ENCODE results near the gene SPINK13. TPM values are rescaled to one million over a fixed set of nuclear protein-coding genes. Genes with fewer than 3 reads are reported as not detected.

Gene SPINK13
- total and polyA plus RNA-seq, 2 donors (not counting 1 experiment from before 2014, with no cell fraction given): not detected

GRCh38 chr5:148333262-148333849 is 64.8 kb downstream of the SPINK13 start:
- Histone ChIP-seq H3K9ac (ENCODE audit: insufficient read depth, low read length) (no peak overlapping the region), H3K4me1 (ENCODE audit: control insufficient read depth, extremely low read depth, insufficient read depth, low read length) (no peaks in the 10 kb centered on the region), H3K36me3 (ENCODE audit: control insufficient read depth, insufficient read depth, low read length) (no peaks in the 10 kb centered on the region), H4K20me1 (ENCODE audit: control insufficient read depth, extremely low read depth, insufficient read depth, low read length) (no peaks in the 10 kb centered on the region), H3K27ac (ENCODE audit: insufficient read depth, low read length) (no peak overlapping the region), H3K79me2 (ENCODE audit: control insufficient read depth, insufficient read depth, low read length) (no peaks in the 10 kb centered on the region), H2AFZ (ENCODE audit: low read length) (no peak overlapping the region), H3K9me3 (ENCODE audit: control insufficient read depth, insufficient read depth, low read depth, low read length) (no peaks in the 10 kb centered on the region), H3K27me3 (ENCODE audit: control insufficient read depth, insufficient read depth, low read length) (no peaks in the 10 kb centered on the region), H3K4me2 (ENCODE audit: extremely low read depth, insufficient read depth, low read length) (no peak overlapping the region), H3K4me3 (replicated peaks in 1 of 4; ENCODE audit: control extremely low read depth in 1 of 4, insufficient read depth in 1 of 4, low read depth in 3 of 4, low read length in 4 of 4) (no peak overlapping the region)
- TF ChIP-seq EZH2 (IDR thresholded peaks at IDR 0.05; ENCODE audit: low read length, missing control alignments) (no peak), CTCF (conservative IDR thresholded peaks at IDR 0.05 in 1 of 2, IDR thresholded peaks at IDR 0.05 in 1 of 2; ENCODE audit: low read depth in 1 of 2, low read length in 2 of 2) (no peak)
- no peak for DNase-seq (ENCODE audit: low read depth in 2 of 2)

DNA sequence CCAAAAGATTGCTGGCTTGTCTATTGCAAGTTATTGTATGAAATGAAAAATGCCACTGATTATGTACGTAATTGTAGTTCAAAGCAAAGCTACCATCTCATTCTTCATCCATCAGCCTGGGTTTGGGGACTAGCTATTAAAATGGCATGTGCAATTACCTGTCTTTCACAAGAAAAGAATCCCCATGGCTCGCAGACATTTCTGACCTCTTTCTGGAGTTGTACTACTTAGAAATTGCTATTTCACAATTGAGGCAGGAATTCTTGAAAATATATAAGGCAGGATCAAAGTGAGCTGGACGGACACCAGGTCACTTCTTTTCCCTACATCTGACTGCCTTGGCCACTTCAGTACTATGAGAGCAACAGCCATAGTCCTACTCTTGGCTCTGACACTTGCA is 66.7 kb downstream of the SPINK13 start, which contains the start of gene SPINK9:
TSS of gene SPINK9 (plus strand) at position 301 of the 400 bp plus-strand sequence. CDS start at position 356, 55 bp downstream.
- Histone ChIP-seq H2AFZ (ENCODE audit: low read length) (no peak within 1 kb of the TSS), H3K4me1 (ENCODE audit: control insufficient read depth, extremely low read depth, insufficient read depth, low read length) (no peaks in the 10 kb centered on the region), H3K27ac (ENCODE audit: insufficient read depth, low read length) (no peak within 1 kb of the TSS), H3K9me3 (ENCODE audit: control insufficient read depth, insufficient read depth, low read depth, low read length) (no peaks in the 10 kb centered on the region), H3K79me2 (ENCODE audit: control insufficient read depth, insufficient read depth, low read length) (no peaks in the 10 kb centered on the region), H3K4me2 (ENCODE audit: extremely low read depth, insufficient read depth, low read length) (no peak within 1 kb of the TSS), H3K4me3 (replicated peaks in 1 of 4; ENCODE audit: control extremely low read depth in 1 of 4, insufficient read depth in 1 of 4, low read depth in 3 of 4, low read length in 4 of 4) (no peak within 1 kb of the TSS), H4K20me1 (ENCODE audit: control insufficient read depth, extremely low read depth, insufficient read depth, low read length) (no peaks in the 10 kb centered on the region), H3K9ac (ENCODE audit: insufficient read depth, low read length) (no peak within 1 kb of the TSS), H3K36me3 (ENCODE audit: control insufficient read depth, insufficient read depth, low read length) (no peaks in the 10 kb centered on the region), H3K27me3 (ENCODE audit: control insufficient read depth, insufficient read depth, low read length) (no peaks in the 10 kb centered on the region)
- no peak for TF ChIP-seq EZH2 (IDR thresholded peaks at IDR 0.05; ENCODE audit: low read length, missing control alignments)
- no peak for TF ChIP-seq CTCF (conservative IDR thresholded peaks at IDR 0.05 in 1 of 2, IDR thresholded peaks at IDR 0.05 in 1 of 2; ENCODE audit: low read depth in 1 of 2, low read length in 2 of 2)
- no peak for DNase-seq (ENCODE audit: low read depth in 2 of 2)

Other genes with a start within 250 kb of the SPINK13 start
- not detected in 2 replicates for gene SPINK5, start 204.8 kb upstream of the SPINK13 start, total RNA-seq
- gene SPINK5, start 204.8 kb upstream of the SPINK13 start, polyA plus RNA-seq: not detected in 2 replicates
- gene SPINK14, start 100.2 kb upstream of the SPINK13 start, total RNA-seq: not detected in 2 replicates
- gene SPINK14, start 100.2 kb upstream of the SPINK13 start, polyA plus RNA-seq: not detected in 2 replicates
- not detected in 2 replicates for gene SPINK6, start 65.8 kb upstream of the SPINK13 start, total RNA-seq
- gene SPINK6, start 65.8 kb upstream of the SPINK13 start, polyA plus RNA-seq: not detected in 2 replicates
- not detected in 2 replicates for gene MARCOL, start 30.3 kb upstream of the SPINK13 start, total RNA-seq
- gene MARCOL, start 30.3 kb upstream of the SPINK13 start, polyA plus RNA-seq: not detected in 2 replicates
- not detected in 2 replicates for gene SPINK7, start 43.6 kb downstream of the SPINK13 start, total RNA-seq
- gene SPINK7, start 43.6 kb downstream of the SPINK13 start, polyA plus RNA-seq: not detected in 2 replicates
- gene SPINK9, start 66.8 kb downstream of the SPINK13 start, total RNA-seq: not detected in 2 replicates
- gene SPINK9, start 66.8 kb downstream of the SPINK13 start, polyA plus RNA-seq: not detected in 2 replicates
- gene FBXO38, start 115.2 kb downstream of the SPINK13 start, total RNA-seq: 50.3 and 62.4 TPM in 2 replicates
- gene FBXO38, start 115.2 kb downstream of the SPINK13 start, polyA plus RNA-seq: 18.1 and 25.0 TPM in 2 replicates